Transverse colon (tissue), 4 donors: ENCODE data around the gene NIT1. TPM values are rescaled to one million over a fixed set of nuclear protein-coding genes. Genes with fewer than 3 reads are reported as not detected.
A peak's percentile ranks its signal among the peaks of the same experiment; 100 is the strongest.

Experiments used
- DNase-seq: peaks from one replicate; pipeline ENCODE4 v3.0.0-alpha.2; 2019
- H3K27ac ChIP-seq, 4 donors: fragments of 200-600 bp; sonication (generic); 2 replicates each; pipeline ENCODE4 v1.5.1; 2016 to 2018; ENCODE audit warnings: inconsistent platforms in 4 of 4
- H3K27me3 ChIP-seq: fragments of 200-600 bp; sonication (generic); 2 replicates; pipeline ENCODE4 v1.5.1; 2017; ENCODE audit warnings: inconsistent platforms
- H3K36me3 ChIP-seq, 4 donors: fragments of 200-600 bp; sonication (generic); 2 replicates each; pipeline ENCODE4 v1.5.1; 2017 to 2019; ENCODE audit warnings: inconsistent platforms in 4 of 4
- H3K4me1 ChIP-seq, 4 donors: fragments of 200-600 bp; sonication (generic); 2 replicates each; pipeline ENCODE4 v1.5.1; 2017 to 2020; ENCODE audit warnings: inconsistent platforms in 4 of 4
- H3K4me3 ChIP-seq, 4 donors: fragments of 200-600 bp; sonication (generic); 1 replicate in 1 of 4; 2 replicates in 3 of 4; pipeline versions ENCODE4 v1.5.1 to v1.6.1; 2017 to 2019; ENCODE audit warnings: inconsistent platforms in 4 of 4
- H3K9me3 ChIP-seq, 2 donors: fragments of 200-600 bp; sonication (generic); 2 replicates each; pipeline ENCODE4 v1.5.1; 2017 to 2019; ENCODE audit warnings: inconsistent platforms in 2 of 2
- EP300 ChIP-seq: sonication (generic); formaldehyde crosslinking; IDR thresholded peaks from one replicate; pipeline ENCODE4 v1.6.1; 2017; ENCODE audit warnings: antibody characterized with exemption, low read depth
- POLR2A ChIP-seq: fragments of 450-650 bp; IDR thresholded peaks from one replicate; pipeline ENCODE4 v1.6.1; 2016; ENCODE audit warnings: antibody characterized with exemption, mild to moderate bottlenecking, moderate library complexity
- POLR2AphosphoS5 ChIP-seq, 3 donors: sonication (generic); formaldehyde crosslinking; IDR thresholded peaks; one replicate each; pipeline ENCODE4 v1.6.1; 2016; ENCODE audit warnings: antibody characterized with exemption in 3 of 3
- WGBS, 2 donors: methylation state at CpG; one replicate each; pipeline ENCODE4 v1.1.5; 2018; ENCODE audit warnings: low coverage in 1 of 2; 5-methylcytosine and 5-hydroxymethylcytosine counted together
- in situ Hi-C, 4 donors: fragments of 200-750 bp; cut with MboI; loops; one replicate each; pipeline versions ENCODE4 v1.15.0 to v1.15.1; 2017; ENCODE audit warnings: low sequenced_read_pairs in 3 of 4, low pct_ligation_motif_present in 1 of 4, low pct_unique_long_range_greater_than_20kb in 1 of 4
- intact Hi-C: fragments of 100-400 bp; cut with DNase I; formaldehyde crosslinking; loops from one replicate; pipeline ENCODE4 v1.15.1; 2023; ENCODE audit warnings: low total_unique reads
- total RNA-seq, 4 donors: library from RNA; depleted of rRNA; stranded (reverse); fragments of >200 nt; gene quantifications; one replicate each; pipeline ENCODE4 v1.1.0, GENCODE V29; 2016
- TF ChIP-seq, protein P1 (sequence below), 5 experiments: fragments of 200-600 bp in 3 of 5; fragments of 450-650 bp in 2 of 5; sonication (generic) in 3 of 5; IDR thresholded peaks; 1 replicate in 2 of 5; 2 replicates in 3 of 5; pipeline ENCODE4 v1.5.1; 2016 to 2017; ENCODE audit warnings: antibody characterized with exemption in 5 of 5, inconsistent platforms in 3 of 5, mild to moderate bottlenecking in 2 of 5, moderate library complexity in 1 of 5

Gene NIT1
- total RNA-seq, 4 donors from 2014 or later: 45.6 to 83.0 (median 75.4) TPM

DNA sequence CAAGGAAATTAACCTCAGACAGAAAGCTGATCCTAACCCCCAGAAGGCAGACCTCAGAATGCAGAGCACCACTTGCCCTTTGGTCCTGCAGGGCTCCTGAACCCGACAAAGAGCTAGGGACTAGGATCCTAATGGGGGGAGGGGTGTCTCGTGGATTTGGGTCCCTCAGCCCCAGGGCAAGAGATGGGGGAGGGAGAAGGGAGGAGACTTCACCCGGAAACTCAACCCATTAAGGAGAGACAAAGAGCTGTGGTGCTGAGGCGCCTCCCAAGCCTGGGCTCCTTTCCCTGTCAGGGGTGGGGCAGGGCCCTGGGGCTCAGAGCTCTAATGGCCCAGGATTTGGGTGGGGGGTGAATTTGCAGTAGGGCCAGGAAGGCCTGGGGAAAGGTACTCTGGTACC, 31.4 kb upstream of the NIT1 start:
- no peaks in the 10 kb centered on the region for H3K27me3 ChIP-seq
- no peak overlapping the region for H3K4me3 ChIP-seq
- H3K4me1 ChIP-seq: peaks cover 8 to 31% (median 23%) of the 10 kb centered on the region in 4 donors
- H3K36me3 ChIP-seq: no peaks in the 10 kb centered on the region
- WGBS, 2 donors: 48% methylated on average over 4 of the region's 4 CpGs; no CpG with 5 or more reads in 1 of the 2 donors
- DNase-seq: peak; percentile 20
- TF ChIP-seq, protein P1, sequence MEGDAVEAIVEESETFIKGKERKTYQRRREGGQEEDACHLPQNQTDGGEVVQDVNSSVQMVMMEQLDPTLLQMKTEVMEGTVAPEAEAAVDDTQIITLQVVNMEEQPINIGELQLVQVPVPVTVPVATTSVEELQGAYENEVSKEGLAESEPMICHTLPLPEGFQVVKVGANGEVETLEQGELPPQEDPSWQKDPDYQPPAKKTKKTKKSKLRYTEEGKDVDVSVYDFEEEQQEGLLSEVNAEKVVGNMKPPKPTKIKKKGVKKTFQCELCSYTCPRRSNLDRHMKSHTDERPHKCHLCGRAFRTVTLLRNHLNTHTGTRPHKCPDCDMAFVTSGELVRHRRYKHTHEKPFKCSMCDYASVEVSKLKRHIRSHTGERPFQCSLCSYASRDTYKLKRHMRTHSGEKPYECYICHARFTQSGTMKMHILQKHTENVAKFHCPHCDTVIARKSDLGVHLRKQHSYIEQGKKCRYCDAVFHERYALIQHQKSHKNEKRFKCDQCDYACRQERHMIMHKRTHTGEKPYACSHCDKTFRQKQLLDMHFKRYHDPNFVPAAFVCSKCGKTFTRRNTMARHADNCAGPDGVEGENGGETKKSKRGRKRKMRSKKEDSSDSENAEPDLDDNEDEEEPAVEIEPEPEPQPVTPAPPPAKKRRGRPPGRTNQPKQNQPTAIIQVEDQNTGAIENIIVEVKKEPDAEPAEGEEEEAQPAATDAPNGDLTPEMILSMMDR (IDR thresholded peaks at IDR 0.05): no peak
- TF ChIP-seq EP300: no peak
- no peak for TF ChIP-seq POLR2A
- TF ChIP-seq POLR2AphosphoS5 (IDR thresholded peaks at IDR 0.05): no peak
- H3K27ac ChIP-seq: peak overlapping the region in 1 of 4 donors; percentile 43
- in situ Hi-C loops (loop anchor here in 1 of 4 donors (25.0 kb wide), 1 partner anchor 249 kb away; no protein-coding TSS in a partner anchor), intact Hi-C loops (loop anchor here (5.0 kb wide), 1 partner anchor 1869 kb away; no protein-coding TSS in a partner anchor)
- H3K9me3 ChIP-seq: no peaks in the 10 kb centered on the region

DNA sequence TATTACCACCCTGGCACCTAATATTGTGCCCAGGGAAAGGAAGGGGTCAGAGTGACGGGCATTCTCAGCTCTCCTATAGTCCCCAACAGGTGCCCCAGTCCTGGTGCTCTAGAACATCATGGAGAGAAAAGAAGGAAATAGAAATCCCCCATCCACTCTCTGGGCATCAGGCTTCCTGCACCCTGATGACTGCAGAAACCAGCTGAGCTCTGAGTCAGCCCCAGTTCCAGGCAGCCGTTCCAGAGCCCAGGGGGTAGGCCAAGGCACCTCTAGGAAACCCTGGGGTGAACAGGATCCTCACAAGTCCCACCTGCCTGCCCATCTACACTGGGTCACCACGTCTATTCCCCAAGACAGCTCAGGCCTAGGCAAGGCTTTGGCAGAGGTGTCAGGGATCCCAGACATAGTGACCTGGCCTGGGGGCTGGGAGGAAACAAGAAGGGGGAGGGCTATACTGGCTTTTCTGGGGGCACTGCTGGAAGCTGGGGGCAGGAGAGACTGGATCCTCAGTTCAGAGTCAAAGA, 29.3 kb upstream of the NIT1 start:
- no peaks in the 10 kb centered on the region for H3K9me3 ChIP-seq
- H3K27me3 ChIP-seq: no peaks in the 10 kb centered on the region
- in situ Hi-C loops (loop anchor here in 1 of 4 donors (25.0 kb wide), 1 partner anchor 251 kb away; no protein-coding TSS in a partner anchor), intact Hi-C loops (loop anchor here (5.0 kb wide), 1 partner anchor 1871 kb away; no protein-coding TSS in a partner anchor)
- peaks cover 2 to 22% (median 15%) of the 10 kb centered on the region in 4 donors for H3K4me1 ChIP-seq
- H3K36me3 ChIP-seq: no peaks in the 10 kb centered on the region
- peak overlapping the region in 3 of 4 donors; percentile 8 to 50 (median 23) for H3K27ac ChIP-seq
- peak overlapping the region in 2 of 4 donors; percentile 12 to 16 for H3K4me3 ChIP-seq
- 62 to 80% methylated on average over 1 to 3 of the region's 3 CpGs for WGBS, 2 donors
- no peak for DNase-seq
- TF ChIP-seq, protein P1 (IDR thresholded peaks at IDR 0.05): no peak
- TF ChIP-seq POLR2A (no peak), EP300 (no peak), POLR2AphosphoS5 (IDR thresholded peaks at IDR 0.05) (no peak)

DNA sequence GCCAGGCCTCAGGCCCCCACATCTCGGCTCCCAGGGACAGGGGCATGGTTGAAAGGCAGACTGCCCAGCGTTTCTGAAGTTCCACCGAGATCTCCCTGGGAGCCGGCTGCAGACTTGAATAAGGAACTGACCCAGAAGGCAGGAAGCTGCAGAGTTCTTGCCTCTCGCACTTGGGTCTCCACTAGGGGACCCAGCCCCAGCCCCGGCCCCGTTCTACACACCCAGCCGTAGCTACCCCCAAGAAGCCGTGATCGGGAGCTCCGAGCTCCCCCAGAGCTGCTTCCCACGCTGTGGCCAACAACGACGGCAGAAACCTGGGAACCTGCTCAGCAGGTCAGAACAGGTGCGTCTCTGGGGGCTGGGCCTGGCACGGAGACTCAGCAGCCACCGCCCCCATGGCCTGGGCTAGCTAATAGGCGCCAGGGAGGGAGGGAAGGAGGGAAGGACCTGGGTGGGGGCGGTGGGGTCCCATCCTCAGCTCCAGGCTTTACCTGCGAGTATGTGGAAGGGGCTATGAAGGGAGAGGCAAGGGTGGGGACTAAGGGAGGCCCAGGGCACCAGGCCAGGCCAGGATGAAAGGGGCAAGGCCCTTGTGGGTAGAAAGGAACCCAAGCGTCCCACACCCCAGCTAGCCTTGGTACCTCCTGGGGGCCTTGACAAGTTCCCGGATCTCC, 28.5 kb upstream of the NIT1 start, which contains the start of gene NECTIN4:
NECTIN4 (minus strand) TSS at position 308 of the 674 bp plus-strand sequence; CDS start at position 46, 262 bp downstream.
- 25 to 68% methylated on average over 4 to 22 of the region's 22 CpGs for WGBS, 2 donors
- Histone ChIP-seq H3K27me3 (no peaks in the 10 kb centered on the region), H3K9me3 (no peaks in the 10 kb centered on the region), H3K4me1 (peaks cover 0 to 18% (median 12%) of the 10 kb centered on the region in 4 donors), H3K36me3 (no peaks in the 10 kb centered on the region), H3K4me3 (peak within 1 kb of the TSS in 2 of 4 donors; percentile 12 to 16), H3K27ac (peak within 1 kb of the TSS; percentile 8 to 50 (median 26))
- intact Hi-C loops: loop anchor here (5.0 kb wide), 1 partner anchor 1872 kb away; no protein-coding TSS in a partner anchor
- DNase-seq: peak; percentile 82
- in situ Hi-C loops: loop anchor here in 1 of 4 donors (25.0 kb wide), 1 partner anchor 252 kb away; no protein-coding TSS in a partner anchor
- TF ChIP-seq, protein P1 (IDR thresholded peaks at IDR 0.05): no peak
- TF ChIP-seq POLR2A: peak; percentile 52
- no peak for TF ChIP-seq EP300
- peak; percentile 29 to 78 (median 51) for TF ChIP-seq POLR2AphosphoS5 (IDR thresholded peaks at IDR 0.05)

DNA sequence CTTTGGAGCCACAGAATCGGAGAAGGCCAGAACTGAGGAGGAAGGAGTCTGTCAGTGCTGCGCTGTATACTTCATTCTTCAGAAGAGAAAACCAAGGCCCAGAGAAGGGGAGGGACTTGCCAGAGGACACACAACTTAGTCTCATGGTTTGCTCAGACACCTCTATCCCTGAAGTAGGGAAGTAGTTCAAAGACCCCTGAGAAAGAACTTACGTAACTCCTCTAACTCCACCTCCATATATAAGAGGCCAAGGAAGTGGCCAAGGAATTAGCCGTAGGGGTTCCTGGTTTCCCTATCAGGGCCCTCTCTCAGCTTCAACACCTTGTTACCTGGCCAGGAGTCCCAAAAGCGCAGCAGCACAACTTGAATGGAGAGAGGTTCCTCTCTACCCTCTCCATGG, 28.0 kb upstream of the NIT1 start:
- H3K36me3 ChIP-seq: no peaks in the 10 kb centered on the region
- no peak for TF ChIP-seq EP300
- TF ChIP-seq, protein P1 (IDR thresholded peaks at IDR 0.05): no peak
- no peak for TF ChIP-seq POLR2A
- no peak for TF ChIP-seq POLR2AphosphoS5 (IDR thresholded peaks at IDR 0.05)
- H3K27ac ChIP-seq: peak overlapping the region in 1 of 4 donors; percentile 23
- intact Hi-C loops: loop anchor here (5.0 kb wide), 1 partner anchor 1873 kb away; no protein-coding TSS in a partner anchor
- WGBS, 2 donors: 95 to 98% methylated on average over 3 to 5 of the region's 5 CpGs
- no peaks in the 10 kb centered on the region for H3K27me3 ChIP-seq
- in situ Hi-C loops: loop anchor here in 2 of 4 donors (5.0 to 25.0 kb wide), 3 partner anchors 93 to 253 kb away; no protein-coding TSS in a partner anchor
- H3K4me1 ChIP-seq: peaks cover 0 to 18% (median 12%) of the 10 kb centered on the region in 4 donors
- H3K9me3 ChIP-seq: no peaks in the 10 kb centered on the region
- no peak overlapping the region for H3K4me3 ChIP-seq
- DNase-seq: no peak
